Measurements from ENCODE around the gene FLT3. TPM values are rescaled to one million over a fixed set of nuclear protein-coding genes. Genes with fewer than 3 reads are reported as not detected.

The FLT3 gene
- total RNA-seq, 4 donors from 2014 or later = 0.57 to 4.1 (median 1.9) TPM

GRCh38 chr13:28058866-28059613 lies 41.3 kb downstream of the FLT3 start:
- TF ChIP-seq CTCF (IDR thresholded peaks at IDR 0.05; ENCODE audit: low read depth) = no peak

- no peak for TF ChIP-seq CTCF (IDR thresholded peaks at IDR 0.05; ENCODE audit: low read depth)
Measured at GRCh38 chr13:28056970-28057712, 43.2 kb downstream of the FLT3 start.

- no peak for TF ChIP-seq CTCF (IDR thresholded peaks at IDR 0.05; ENCODE audit: low read depth)
Measured at GRCh38 chr13:28056426-28056825, 44.0 kb downstream of the FLT3 start.

GRCh38 chr13:28055357-28055756 lies 45.0 kb downstream of the FLT3 start:
- no peak for TF ChIP-seq CTCF (IDR thresholded peaks at IDR 0.05; ENCODE audit: low read depth)

GRCh38 chr13:28052945-28053344 lies 47.4 kb downstream of the FLT3 start:
- no peak for TF ChIP-seq CTCF (IDR thresholded peaks at IDR 0.05; ENCODE audit: low read depth)

- no peak for TF ChIP-seq CTCF (IDR thresholded peaks at IDR 0.05; ENCODE audit: low read depth)
Measured at GRCh38 chr13:28049880-28050875, 50.2 kb downstream of the FLT3 start.
